Esophagus squamous epithelium (tissue), 4 donors: ENCODE measurements around the gene HPS3.

Experiments
- POLR2A ChIP-seq, 4 donors: fragments of 450-650 bp; IDR thresholded peaks; one replicate each; pipeline ENCODE4 v1.6.1; 2017; ENCODE audit warnings: antibody characterized with exemption in 4 of 4, mild to moderate bottlenecking in 4 of 4, moderate library complexity in 3 of 4
- TF ChIP-seq, protein P1 (sequence below), 6 experiments: fragments of 450-650 bp in 4 of 6; fragments of 200-600 bp in 2 of 6; sonication (generic) in 2 of 6; IDR thresholded peaks; one replicate each; pipeline ENCODE4 v1.5.1; 2016 to 2019; ENCODE audit warnings: antibody characterized with exemption in 6 of 6, mild to moderate bottlenecking in 4 of 6, moderate library complexity in 4 of 6

DNA sequence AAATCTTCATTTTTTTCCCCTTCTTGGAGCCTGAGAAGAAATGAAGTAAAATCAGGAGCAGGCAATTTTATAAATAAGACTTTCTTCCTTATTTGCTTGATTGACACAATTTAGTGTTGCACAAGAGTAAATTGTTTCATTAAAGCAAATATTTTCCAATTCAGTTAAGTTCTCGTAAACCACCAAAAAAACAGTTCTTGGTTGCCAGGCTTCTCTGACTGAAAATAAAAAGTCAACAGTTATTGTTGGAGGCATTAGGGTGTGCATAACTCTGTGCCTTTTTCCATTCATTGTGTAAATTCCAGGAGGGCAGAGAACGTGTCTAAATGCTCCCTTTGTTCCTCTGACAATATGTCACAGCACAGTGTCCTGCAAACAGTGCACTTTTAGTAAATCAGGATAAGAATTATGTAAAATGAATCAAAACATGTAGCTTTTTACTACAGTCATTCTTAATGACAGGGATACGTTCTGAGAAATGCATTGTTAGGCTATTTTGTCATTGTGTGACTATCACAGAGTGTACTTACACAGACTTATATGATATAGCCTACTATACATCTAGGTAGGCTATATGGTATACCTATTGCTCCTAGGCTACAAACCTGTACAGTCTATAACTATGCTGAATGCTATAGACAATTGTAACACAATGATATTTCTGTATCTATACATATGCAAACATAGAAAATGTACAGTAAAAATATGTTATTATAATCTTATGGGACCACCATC lies 92.5 kb downstream of the HPS3 start, which contains the start of gene CP:
- TF ChIP-seq, protein P1, sequence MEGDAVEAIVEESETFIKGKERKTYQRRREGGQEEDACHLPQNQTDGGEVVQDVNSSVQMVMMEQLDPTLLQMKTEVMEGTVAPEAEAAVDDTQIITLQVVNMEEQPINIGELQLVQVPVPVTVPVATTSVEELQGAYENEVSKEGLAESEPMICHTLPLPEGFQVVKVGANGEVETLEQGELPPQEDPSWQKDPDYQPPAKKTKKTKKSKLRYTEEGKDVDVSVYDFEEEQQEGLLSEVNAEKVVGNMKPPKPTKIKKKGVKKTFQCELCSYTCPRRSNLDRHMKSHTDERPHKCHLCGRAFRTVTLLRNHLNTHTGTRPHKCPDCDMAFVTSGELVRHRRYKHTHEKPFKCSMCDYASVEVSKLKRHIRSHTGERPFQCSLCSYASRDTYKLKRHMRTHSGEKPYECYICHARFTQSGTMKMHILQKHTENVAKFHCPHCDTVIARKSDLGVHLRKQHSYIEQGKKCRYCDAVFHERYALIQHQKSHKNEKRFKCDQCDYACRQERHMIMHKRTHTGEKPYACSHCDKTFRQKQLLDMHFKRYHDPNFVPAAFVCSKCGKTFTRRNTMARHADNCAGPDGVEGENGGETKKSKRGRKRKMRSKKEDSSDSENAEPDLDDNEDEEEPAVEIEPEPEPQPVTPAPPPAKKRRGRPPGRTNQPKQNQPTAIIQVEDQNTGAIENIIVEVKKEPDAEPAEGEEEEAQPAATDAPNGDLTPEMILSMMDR (IDR thresholded peaks at IDR 0.05) = no peak
- no peak for TF ChIP-seq POLR2A (IDR thresholded peaks at IDR 0.05)
